ENCODE data around the gene MAPK9. TPM values are rescaled to one million over a fixed set of nuclear protein-coding genes. Genes with fewer than 3 reads are reported as not detected.

Gene MAPK9
- total RNA-seq, 1 experiment from 2014 or later, result 44.1 TPM

DNA sequence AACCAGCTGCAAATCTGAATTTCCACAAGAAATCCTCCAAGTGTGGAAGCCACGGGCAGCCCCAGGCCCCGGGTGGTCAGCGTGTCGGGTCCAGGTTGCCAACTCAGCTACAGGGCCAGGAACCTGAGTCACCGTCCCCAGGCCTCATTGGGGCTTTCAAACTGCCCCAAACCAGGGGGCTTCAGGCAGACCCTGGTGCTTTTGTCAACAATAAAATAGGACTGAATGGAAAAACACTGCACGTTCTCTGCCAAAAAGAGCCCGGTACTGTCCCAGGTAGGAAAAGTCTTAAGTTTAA, 37.2 kb upstream of the MAPK9 start:
- TF ChIP-seq SIN3A (IDR thresholded peaks at IDR 0.05; ENCODE audit: borderline replicate concordance, insufficient read depth, low read depth, low read length) (no peak), POLR2AphosphoS5 (IDR thresholded peaks at IDR 0.05; ENCODE audit: low read depth, low read length) (no peak), TCF7L2 (IDR thresholded peaks at IDR 0.05; ENCODE audit: low read depth, low read length) (no peak)
- TF ChIP-seq, protein P1, sequence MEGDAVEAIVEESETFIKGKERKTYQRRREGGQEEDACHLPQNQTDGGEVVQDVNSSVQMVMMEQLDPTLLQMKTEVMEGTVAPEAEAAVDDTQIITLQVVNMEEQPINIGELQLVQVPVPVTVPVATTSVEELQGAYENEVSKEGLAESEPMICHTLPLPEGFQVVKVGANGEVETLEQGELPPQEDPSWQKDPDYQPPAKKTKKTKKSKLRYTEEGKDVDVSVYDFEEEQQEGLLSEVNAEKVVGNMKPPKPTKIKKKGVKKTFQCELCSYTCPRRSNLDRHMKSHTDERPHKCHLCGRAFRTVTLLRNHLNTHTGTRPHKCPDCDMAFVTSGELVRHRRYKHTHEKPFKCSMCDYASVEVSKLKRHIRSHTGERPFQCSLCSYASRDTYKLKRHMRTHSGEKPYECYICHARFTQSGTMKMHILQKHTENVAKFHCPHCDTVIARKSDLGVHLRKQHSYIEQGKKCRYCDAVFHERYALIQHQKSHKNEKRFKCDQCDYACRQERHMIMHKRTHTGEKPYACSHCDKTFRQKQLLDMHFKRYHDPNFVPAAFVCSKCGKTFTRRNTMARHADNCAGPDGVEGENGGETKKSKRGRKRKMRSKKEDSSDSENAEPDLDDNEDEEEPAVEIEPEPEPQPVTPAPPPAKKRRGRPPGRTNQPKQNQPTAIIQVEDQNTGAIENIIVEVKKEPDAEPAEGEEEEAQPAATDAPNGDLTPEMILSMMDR (IDR thresholded peaks at IDR 0.05), result no peak
- TF ChIP-seq, protein P2, sequence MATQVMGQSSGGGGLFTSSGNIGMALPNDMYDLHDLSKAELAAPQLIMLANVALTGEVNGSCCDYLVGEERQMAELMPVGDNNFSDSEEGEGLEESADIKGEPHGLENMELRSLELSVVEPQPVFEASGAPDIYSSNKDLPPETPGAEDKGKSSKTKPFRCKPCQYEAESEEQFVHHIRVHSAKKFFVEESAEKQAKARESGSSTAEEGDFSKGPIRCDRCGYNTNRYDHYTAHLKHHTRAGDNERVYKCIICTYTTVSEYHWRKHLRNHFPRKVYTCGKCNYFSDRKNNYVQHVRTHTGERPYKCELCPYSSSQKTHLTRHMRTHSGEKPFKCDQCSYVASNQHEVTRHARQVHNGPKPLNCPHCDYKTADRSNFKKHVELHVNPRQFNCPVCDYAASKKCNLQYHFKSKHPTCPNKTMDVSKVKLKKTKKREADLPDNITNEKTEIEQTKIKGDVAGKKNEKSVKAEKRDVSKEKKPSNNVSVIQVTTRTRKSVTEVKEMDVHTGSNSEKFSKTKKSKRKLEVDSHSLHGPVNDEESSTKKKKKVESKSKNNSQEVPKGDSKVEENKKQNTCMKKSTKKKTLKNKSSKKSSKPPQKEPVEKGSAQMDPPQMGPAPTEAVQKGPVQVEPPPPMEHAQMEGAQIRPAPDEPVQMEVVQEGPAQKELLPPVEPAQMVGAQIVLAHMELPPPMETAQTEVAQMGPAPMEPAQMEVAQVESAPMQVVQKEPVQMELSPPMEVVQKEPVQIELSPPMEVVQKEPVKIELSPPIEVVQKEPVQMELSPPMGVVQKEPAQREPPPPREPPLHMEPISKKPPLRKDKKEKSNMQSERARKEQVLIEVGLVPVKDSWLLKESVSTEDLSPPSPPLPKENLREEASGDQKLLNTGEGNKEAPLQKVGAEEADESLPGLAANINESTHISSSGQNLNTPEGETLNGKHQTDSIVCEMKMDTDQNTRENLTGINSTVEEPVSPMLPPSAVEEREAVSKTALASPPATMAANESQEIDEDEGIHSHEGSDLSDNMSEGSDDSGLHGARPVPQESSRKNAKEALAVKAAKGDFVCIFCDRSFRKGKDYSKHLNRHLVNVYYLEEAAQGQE (IDR thresholded peaks at IDR 0.05; ENCODE audit: insufficient read depth in 1 of 2, low read depth in 2 of 2, low read length in 1 of 2), result no peak
- BruUV-seq (replicated peaks), result no TSS peak
- Histone ChIP-seq H3K27ac (ENCODE audit: low read length) (no peak overlapping the region), H3K4me1 (ENCODE audit: control insufficient read depth, insufficient read depth, low read length) (peaks cover 3% of the 10 kb centered on the region), H3K36me3 (ENCODE audit: control insufficient read depth, insufficient read depth, low read length) (no peaks in the 10 kb centered on the region), H3K9me3 (ENCODE audit: control insufficient read depth, insufficient read depth, low read depth, low read length) (no peaks in the 10 kb centered on the region), H3K4me3 (ENCODE audit: low read depth in 2 of 2, low read length in 2 of 2) (no peak overlapping the region), H3K27me3 (ENCODE audit: control insufficient read depth, insufficient read depth, low read length) (no peaks in the 10 kb centered on the region)
- in situ Hi-C loops (cut with HindIII; ENCODE audit: low pct_unique_long_range_greater_than_20kb, low sequenced_read_pairs), result no loop called here
- CTCF ChIA-PET, result interaction anchor here (0.5 to 2.1 kb wide), 10 partner anchors 10 to 213 kb away, joined by 3 to 18 read pairs (median 3); no protein-coding TSS in a partner anchor
- no peak for ATAC-seq
- intact Hi-C loops (cut with micrococcal nuclease; ENCODE audit: unreplicated experiment), result loop anchor here (5.0 to 10.0 kb wide), 2 partner anchors 37 to 124 kb away; partner anchors contain the start of genes MAPK9 and RASGEF1C
- DNase-seq (ENCODE audit: low read depth, low spot score), result no peak
- POLR2A ChIA-PET, result no interaction called here

- H3K27me3 ChIP-seq (ENCODE audit: control insufficient read depth, insufficient read depth, low read length), result no peaks in the 10 kb centered on the region
- no peak overlapping the region for H3K4me3 ChIP-seq (ENCODE audit: low read depth in 2 of 2, low read length in 2 of 2)
- peaks cover 3% of the 10 kb centered on the region for H3K4me1 ChIP-seq (ENCODE audit: control insufficient read depth, insufficient read depth, low read length)
- H3K9me3 ChIP-seq (ENCODE audit: control insufficient read depth, insufficient read depth, low read depth, low read length), result no peaks in the 10 kb centered on the region
- ChIA-PET CTCF (interaction anchor here (0.5 to 2.1 kb wide), 10 partner anchors 9 to 212 kb away, joined by 3 to 18 read pairs (median 3); no protein-coding TSS in a partner anchor), POLR2A (interaction anchor here (0.5 to 0.6 kb wide), 2 partner anchors 9 to 26 kb away, joined by 4 to 7 read pairs; no protein-coding TSS in a partner anchor)
- TF ChIP-seq TCF7L2 (IDR thresholded peaks at IDR 0.05; ENCODE audit: low read depth, low read length), result no peak
- TF ChIP-seq, protein P1 (IDR thresholded peaks at IDR 0.05), result peak; percentile 90
- ATAC-seq (peak; percentile 97), DNase-seq (ENCODE audit: low read depth, low spot score) (peak; percentile 63)
- in situ Hi-C loops (cut with HindIII; ENCODE audit: low pct_unique_long_range_greater_than_20kb, low sequenced_read_pairs) (no loop called here), intact Hi-C loops (cut with micrococcal nuclease; ENCODE audit: unreplicated experiment) (loop anchor here (5.0 to 10.0 kb wide), 2 partner anchors 36 to 124 kb away; partner anchors contain the start of genes MAPK9 and RASGEF1C)
- H3K27ac ChIP-seq (ENCODE audit: low read length), result no peak overlapping the region
- no TSS peak for BruUV-seq (replicated peaks)
- H3K36me3 ChIP-seq (ENCODE audit: control insufficient read depth, insufficient read depth, low read length), result no peaks in the 10 kb centered on the region
These were observed 36.6 kb upstream of the MAPK9 start for GRCh38 chr5:180328296-180329137.

All from Panc1 (cell line).